DMS79 (cell line): Measurements from ENCODE around the gene GAB1.

Source experiments
- DNase-seq: peaks from one replicate; lab custom pipeline; 2025; lab: John Stamatoyannopoulos, UW

GAB1 gene

GRCh38 chr4:143417679-143418403, 81.2 kb downstream of the GAB1 start:
- DNase-seq: no peak

GRCh38 chr4:143420227-143420626, 83.6 kb downstream of the GAB1 start:
- no peak for DNase-seq

- no peak for DNase-seq
Observed at GRCh38 chr4:143421609-143422008, 84.9 kb downstream of the GAB1 start.

- no peak for DNase-seq
Observed at GRCh38 chr4:143424276-143424675, 87.6 kb downstream of the GAB1 start.

GRCh38 chr4:143431526-143432257, 95.0 kb downstream of the GAB1 start:
- no peak for DNase-seq

- DNase-seq: no peak
Observed at GRCh38 chr4:143432258-143432591, 95.5 kb downstream of the GAB1 start.

- no peak for DNase-seq
Observed at GRCh38 chr4:143433231-143433630, 96.6 kb downstream of the GAB1 start.

GRCh38 chr4:143435955-143436354, 99.3 kb downstream of the GAB1 start:
- no peak for DNase-seq

GRCh38 chr4:143437476-143437875, 100.8 kb downstream of the GAB1 start:
- DNase-seq: no peak

- DNase-seq: no peak
Observed at GRCh38 chr4:143437937-143438336, 101.3 kb downstream of the GAB1 start.

- DNase-seq: no peak
Observed at GRCh38 chr4:143438710-143439109, 102.0 kb downstream of the GAB1 start.

- DNase-seq: no peak
Observed at GRCh38 chr4:143441109-143441508, 104.4 kb downstream of the GAB1 start.

GRCh38 chr4:143441678-143442077, 105.0 kb downstream of the GAB1 start:
- DNase-seq: no peak

GRCh38 chr4:143443728-143444127, 107.1 kb downstream of the GAB1 start:
- DNase-seq: no peak

- DNase-seq: no peak
Observed at GRCh38 chr4:143451186-143451585, 114.5 kb downstream of the GAB1 start.

GRCh38 chr4:143455211-143455610, 118.5 kb downstream of the GAB1 start:
- no peak for DNase-seq

- DNase-seq: no peak
Observed at GRCh38 chr4:143458966-143459365, 122.3 kb downstream of the GAB1 start.

- no peak for DNase-seq
Observed at GRCh38 chr4:143473334-143474126, 136.9 kb downstream of the GAB1 start.

GRCh38 chr4:143477487-143477886, 140.8 kb downstream of the GAB1 start:
- DNase-seq: no peak

- no peak for DNase-seq
Observed at GRCh38 chr4:143481361-143481760, 144.7 kb downstream of the GAB1 start.

- DNase-seq: no peak
Observed at GRCh38 chr4:143482840-143483239, 146.2 kb downstream of the GAB1 start.

- no peak for DNase-seq
Observed at GRCh38 chr4:143486314-143486713, 149.6 kb downstream of the GAB1 start.

GRCh38 chr4:143488687-143489086, 152.0 kb downstream of the GAB1 start:
- no peak for DNase-seq
